CD4-positive, alpha-beta memory T cell (primary cell): ENCODE measurements around the gene GFOD1. TPM values are rescaled to one million over a fixed set of nuclear protein-coding genes. Genes with fewer than 3 reads are reported as not detected.
"Not testable (repeated sequence)": the region's sequence is repeated elsewhere in the genome, so short reads cannot be mapped to it uniquely, and the experiment has no call there.

Experiments
- CTCF ChIA-PET: fragments of 350-600 bp; sonication (Branson Sonifier 250); formaldehyde crosslinking; loops from one replicate; lab custom pipeline; 2021; ENCODE audit warnings: inconsistent platforms; ENCODE audit not compliant: partially characterized antibody; lab: Charles Lee
- POLR2A ChIA-PET: fragments of 350-600 bp; sonication (Branson Sonifier 250); formaldehyde crosslinking; loops from one replicate; lab custom pipeline; 2021; ENCODE audit not compliant: partially characterized antibody; lab: Charles Lee
- DNase-seq, 5 donors: peaks; one replicate each; pipeline versions ENCODE4 v3.0.0 to v3.0.0-alpha.2; 2020 to 2022; ENCODE audit warnings: mixed read lengths in 1 of 5
- H3K27ac ChIP-seq: one replicate; pipeline ENCODE4 v1.7.0; 2013; ENCODE audit warnings: low read depth, low read length
- H3K27me3 ChIP-seq: 2 replicates; pipeline ENCODE4 v1.7.0; 2013; ENCODE audit warnings: mild to moderate bottlenecking, low read length, moderate library complexity; ENCODE audit not compliant: insufficient read depth
- H3K36me3 ChIP-seq: 2 replicates; pipeline ENCODE4 v1.7.0; 2013; ENCODE audit warnings: mild to moderate bottlenecking, low read length, moderate library complexity; ENCODE audit not compliant: insufficient read depth
- H3K4me1 ChIP-seq: 2 replicates; pipeline ENCODE4 v1.7.0; 2013; ENCODE audit warnings: mild to moderate bottlenecking, low read length, moderate library complexity; ENCODE audit not compliant: insufficient read depth
- H3K4me3 ChIP-seq, 2 donors: one replicate each; pipeline ENCODE4 v1.7.0; 2013; ENCODE audit warnings: low read length in 2 of 2, mild to moderate bottlenecking in 1 of 2
- H3K9me3 ChIP-seq, 2 donors: one replicate each; pipeline ENCODE4 v1.7.0; 2013; ENCODE audit warnings: low read length in 2 of 2, control low read depth in 1 of 2; ENCODE audit not compliant: control insufficient read depth in 1 of 2
- H3K27ac Mint-ChIP-seq, 7 donors: one replicate each; pipeline ENCODE4 v1.8.0; 2020 to 2021; ENCODE audit warnings: mixed read lengths in 7 of 7, mild to moderate bottlenecking in 6 of 7, inconsistent platforms in 3 of 7, moderate library complexity in 3 of 7
- H3K27me3 Mint-ChIP-seq, 2 donors: one replicate each; pipeline ENCODE4 v1.8.0; 2020 to 2021; ENCODE audit warnings: mixed read lengths in 2 of 2
- H3K36me3 Mint-ChIP-seq, 2 donors: one replicate each; pipeline ENCODE4 v1.8.0; 2020 to 2021; ENCODE audit warnings: mixed read lengths in 2 of 2, inconsistent platforms in 1 of 2, mild to moderate bottlenecking in 1 of 2
- H3K4me1 Mint-ChIP-seq, 4 donors: one replicate each; pipeline ENCODE4 v1.8.0; 2020 to 2021; ENCODE audit warnings: mixed read lengths in 4 of 4, mild to moderate bottlenecking in 1 of 4
- H3K4me3 Mint-ChIP-seq, 8 donors: one replicate each; pipeline ENCODE4 v1.8.0; 2020 to 2021; ENCODE audit warnings: mixed read lengths in 8 of 8, mild to moderate bottlenecking in 7 of 8, moderate library complexity in 6 of 8, inconsistent platforms in 3 of 8
- H3K9me3 Mint-ChIP-seq, 8 donors: one replicate each; pipeline ENCODE4 v1.8.0; 2020 to 2021; ENCODE audit warnings: mixed read lengths in 8 of 8, mild to moderate bottlenecking in 5 of 8, inconsistent platforms in 3 of 8, moderate library complexity in 1 of 8
- intact Hi-C: fragments of 100-400 bp; cut with micrococcal nuclease; formaldehyde crosslinking; loops from one replicate; pipeline ENCODE4 v1.15.1; 2023
- polyA plus RNA-seq, 2 donors: library from polyadenylated mRNA; unstranded; fragments of 300-500 nt; fragmentation: Illumina TruSeq; gene quantifications; one replicate each; pipeline ENCODE4 v1.2.3, GENCODE V29; 2021
- total RNA-seq, 2 experiments: library from RNA; stranded (reverse); gene quantifications; one replicate each; pipeline ENCODE4 v1.2.3, GENCODE V29; 2021

The GFOD1 gene
- total and polyA plus RNA-seq, 4 experiments from 2014 or later: 0.95 to 1.1 (median 0.97) TPM; not detected in 1

- Mint-ChIP-seq H3K4me3 (no peak overlapping the region), H3K27me3 (no peaks in the 10 kb centered on the region), H3K27ac (peak overlapping the region in 5 of 7 donors; percentile 10 to 76 (median 53)), H3K4me1 (peaks cover 26 to 54% (median 33%) of the 10 kb centered on the region in 4 donors), H3K36me3 (no peaks in the 10 kb centered on the region), H3K9me3 (no peaks in the 10 kb centered on the region)
- intact Hi-C loops: no loop called here
- ChIA-PET POLR2A (interaction anchor here (1.5 kb wide), 1 partner anchor 140 kb away, joined by 4 read pairs; the partner anchor contains the start of gene SIRT5), CTCF (interaction anchor here (1.4 kb wide), 1 partner anchor 19 kb away, joined by 5 read pairs; no protein-coding TSS in a partner anchor)
- Histone ChIP-seq H3K9me3 (no peaks in the 10 kb centered on the region), H3K4me1 (peaks cover 36% of the 10 kb centered on the region), H3K36me3 (no peaks in the 10 kb centered on the region), H3K27me3 (no peaks in the 10 kb centered on the region), H3K27ac (no peak overlapping the region), H3K4me3 (no peak overlapping the region)
- no peak for DNase-seq
These were observed 52.6 kb downstream of the GFOD1 start for GRCh38 chr6:13434777-13435176.

DNA sequence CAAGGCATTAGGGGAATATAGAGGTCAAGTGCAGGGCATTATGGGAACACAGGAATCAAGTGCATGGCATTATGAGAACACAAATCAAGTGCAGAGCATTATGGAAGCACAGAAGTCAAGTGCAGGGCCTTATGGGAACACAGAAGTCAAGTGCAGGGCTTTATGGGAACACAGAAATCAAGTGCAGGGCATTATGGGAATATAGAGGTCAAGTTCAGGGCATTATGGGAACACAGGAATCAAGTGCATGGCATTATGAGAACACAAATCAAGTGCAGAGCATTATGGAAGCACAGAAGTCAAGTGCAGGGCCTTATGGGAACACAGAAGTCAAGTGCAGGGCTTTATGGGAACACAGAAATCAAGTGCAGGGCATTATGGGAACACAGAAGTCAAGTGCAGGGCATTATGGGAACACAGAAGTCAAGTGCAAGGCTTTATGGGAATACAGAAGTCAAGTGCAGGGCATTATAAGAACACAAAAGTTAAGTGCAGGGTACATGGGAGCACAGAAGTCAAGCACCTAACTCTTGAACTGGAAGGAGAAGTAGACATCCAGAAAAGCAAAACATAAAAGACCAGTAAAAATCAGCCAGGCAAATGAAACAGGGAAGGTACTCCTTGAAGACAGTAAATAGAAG lies 53.1 kb downstream of the GFOD1 start:
- H3K36me3 Mint-ChIP-seq, H3K9me3 Mint-ChIP-seq, CTCF ChIA-PET, H3K27ac ChIP-seq, H3K36me3 ChIP-seq, H3K4me3 ChIP-seq, H3K27me3 Mint-ChIP-seq, H3K4me3 Mint-ChIP-seq, intact Hi-C loops, DNase-seq, H3K9me3 ChIP-seq, H3K27me3 ChIP-seq: not testable (repeated sequence)
- H3K27ac Mint-ChIP-seq: peak overlapping the region in 4 of 7 donors; percentile 20 to 64 (median 57)
- H3K4me1 ChIP-seq: peaks cover 39% of the 10 kb centered on the region
- H3K4me1 Mint-ChIP-seq: peaks cover 28 to 59% (median 35%) of the 10 kb centered on the region in 4 donors
- POLR2A ChIA-PET: interaction anchor here (1.5 kb wide), 1 partner anchor 140 kb away, joined by 4 read pairs; the partner anchor contains the start of gene SIRT5

- intact Hi-C loops: no loop called here
- Mint-ChIP-seq H3K36me3 (no peaks in the 10 kb centered on the region), H3K4me1 (peaks cover 31 to 65% (median 41%) of the 10 kb centered on the region in 4 donors), H3K27me3 (no peaks in the 10 kb centered on the region), H3K4me3 (peak overlapping the region in 1 of 8 donors; percentile 39), H3K27ac (peak overlapping the region in 4 of 7 donors; percentile 20 to 64 (median 58)), H3K9me3 (no peaks in the 10 kb centered on the region)
- Histone ChIP-seq H3K4me1 (peaks cover 44% of the 10 kb centered on the region), H3K27ac (no peak overlapping the region), H3K9me3 (no peaks in the 10 kb centered on the region), H3K27me3 (no peaks in the 10 kb centered on the region), H3K36me3 (no peaks in the 10 kb centered on the region), H3K4me3 (no peak overlapping the region)
- ChIA-PET POLR2A (no interaction called here), CTCF (interaction anchor here (0.7 to 1.6 kb wide), 3 partner anchors 9 to 181 kb away, joined by 3 to 5 read pairs (median 3); partner anchors contain the start of gene NOL7)
- no peak for DNase-seq
These were observed 53.7 kb downstream of the GFOD1 start for GRCh38 chr6:13433709-13434121.

- no peak overlapping the region for H3K27ac ChIP-seq
These were observed 54.7 kb downstream of the GFOD1 start for GRCh38 chr6:13432526-13433184.

DNA sequence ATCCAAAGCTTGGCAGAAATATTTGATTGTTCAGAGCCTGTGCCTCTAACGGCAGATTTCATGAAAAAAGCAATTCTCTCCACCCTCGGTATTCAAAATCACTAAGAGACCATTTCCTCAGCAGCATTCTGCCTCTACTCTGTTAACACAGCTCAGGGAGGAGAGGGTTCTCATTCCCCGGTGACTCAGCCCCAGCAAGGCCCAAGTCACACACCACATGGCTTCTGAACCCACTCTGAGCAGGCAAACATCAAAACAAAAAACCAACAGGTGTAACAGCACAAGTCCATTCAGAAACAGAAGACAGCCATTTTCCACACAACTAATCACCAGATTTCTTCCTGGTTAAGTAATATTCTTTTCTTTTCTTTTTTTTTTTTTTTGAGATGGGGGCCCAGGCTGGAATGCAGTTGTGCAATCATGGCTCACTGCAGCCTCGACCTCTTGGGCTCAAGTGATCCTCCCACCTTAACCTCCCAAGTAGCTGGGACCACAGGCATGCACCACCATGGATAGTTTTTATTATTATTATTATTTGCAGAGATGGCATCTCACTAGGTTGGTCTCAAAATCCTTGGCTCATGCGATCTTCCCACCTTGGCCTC lies 55.4 kb downstream of the GFOD1 start:
- no peaks in the 10 kb centered on the region for H3K27me3 ChIP-seq
- peak overlapping the region in 7 of 8 donors; percentile 22 to 75 (median 66) for H3K4me3 Mint-ChIP-seq
- H3K36me3 Mint-ChIP-seq: no peaks in the 10 kb centered on the region
- no peak for DNase-seq
- no peaks in the 10 kb centered on the region for H3K9me3 ChIP-seq
- H3K9me3 Mint-ChIP-seq: no peaks in the 10 kb centered on the region
- no peak overlapping the region for H3K4me3 ChIP-seq
- CTCF ChIA-PET: interaction anchor here (1.1 to 1.6 kb wide), 4 partner anchors 11 to 100 kb away, joined by 3 read pairs; no protein-coding TSS in a partner anchor
- intact Hi-C loops: no loop called here
- peaks cover 40 to 82% (median 54%) of the 10 kb centered on the region in 4 donors for H3K4me1 Mint-ChIP-seq
- H3K36me3 ChIP-seq: no peaks in the 10 kb centered on the region
- POLR2A ChIA-PET: interaction anchor here (1.1 kb wide), 2 partner anchors 103 to 183 kb away, joined by 3 to 5 read pairs; partner anchors contain the start of genes NOL7 and TBC1D7
- H3K27ac Mint-ChIP-seq: peak overlapping the region; percentile 5 to 87 (median 76)
- no peaks in the 10 kb centered on the region for H3K27me3 Mint-ChIP-seq
- H3K27ac ChIP-seq: no peak overlapping the region
- H3K4me1 ChIP-seq: peaks cover 59% of the 10 kb centered on the region

More at GRCh38 chr6:13432526-13433184, 54.7 kb downstream of the GFOD1 start:
- H3K27me3 Mint-ChIP-seq: no peaks in the 10 kb centered on the region
- no peak overlapping the region for H3K4me3 ChIP-seq
- peaks cover 41 to 75% (median 51%) of the 10 kb centered on the region in 4 donors for H3K4me1 Mint-ChIP-seq
- no peaks in the 10 kb centered on the region for H3K36me3 ChIP-seq
- ChIA-PET POLR2A (interaction anchor here (1.1 kb wide), 1 partner anchor 104 kb away, joined by 5 read pairs; the partner anchor contains the start of gene TBC1D7), CTCF (interaction anchor here (0.7 to 1.6 kb wide), 4 partner anchors 10 to 182 kb away, joined by 3 to 5 read pairs (median 3); partner anchors contain the start of gene NOL7)
- H3K4me3 Mint-ChIP-seq: peak overlapping the region; percentile 5 to 66 (median 36)
- intact Hi-C loops: no loop called here
- H3K36me3 Mint-ChIP-seq: no peaks in the 10 kb centered on the region
- no peaks in the 10 kb centered on the region for H3K9me3 ChIP-seq
- peak overlapping the region in 6 of 7 donors; percentile 3 to 38 (median 21) for H3K27ac Mint-ChIP-seq
- DNase-seq: no peak
- peaks cover 55% of the 10 kb centered on the region for H3K4me1 ChIP-seq
- no peaks in the 10 kb centered on the region for H3K9me3 Mint-ChIP-seq
- H3K27me3 ChIP-seq: no peaks in the 10 kb centered on the region

DNA sequence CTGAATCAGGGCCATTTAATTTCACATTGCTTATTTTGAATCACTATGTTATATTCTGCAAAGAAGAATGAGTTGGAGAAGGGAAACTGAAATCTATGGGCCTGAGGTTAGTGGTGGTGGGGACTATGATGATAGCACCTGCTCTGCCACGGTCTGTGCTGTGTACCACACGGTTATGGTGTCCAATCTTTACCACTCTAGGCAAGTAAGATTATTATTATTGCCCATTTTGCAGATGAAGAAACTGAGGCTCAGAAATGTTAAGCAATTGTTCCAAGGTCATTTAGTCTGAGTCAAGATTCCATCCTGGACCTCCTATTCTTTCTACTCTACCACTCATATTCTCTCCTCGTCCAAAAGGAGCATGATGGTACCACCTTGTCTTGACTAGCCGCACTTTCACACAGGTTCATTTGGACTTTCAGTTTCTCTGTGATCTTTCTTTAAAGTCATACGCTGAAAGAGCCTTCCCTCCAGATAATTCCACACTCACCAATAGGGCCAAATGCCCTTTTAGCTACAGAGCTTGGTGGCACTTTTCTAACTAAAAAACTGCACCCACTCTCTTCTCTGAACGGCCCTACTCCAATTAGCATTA lies 56.2 kb downstream of the GFOD1 start:
- H3K4me1 Mint-ChIP-seq: peaks cover 40 to 87% (median 54%) of the 10 kb centered on the region in 4 donors
- H3K27ac ChIP-seq: no peak overlapping the region

More for the DNA sequence above, 56.2 kb downstream of the GFOD1 start:
- DNase-seq: no peak
- Histone ChIP-seq H3K9me3 (no peaks in the 10 kb centered on the region), H3K27me3 (no peaks in the 10 kb centered on the region), H3K4me3 (no peak overlapping the region), H3K36me3 (no peaks in the 10 kb centered on the region), H3K4me1 (peaks cover 59% of the 10 kb centered on the region)
- intact Hi-C loops: no loop called here
- H3K36me3 Mint-ChIP-seq: no peaks in the 10 kb centered on the region
- H3K27ac Mint-ChIP-seq: no peak overlapping the region
- H3K4me3 Mint-ChIP-seq: peak overlapping the region in 3 of 8 donors; percentile 66 to 75 (median 72)
- H3K27me3 Mint-ChIP-seq: no peaks in the 10 kb centered on the region
- POLR2A ChIA-PET: interaction anchor here (1.1 kb wide), 2 partner anchors 102 to 184 kb away, joined by 3 to 5 read pairs; partner anchors contain the start of genes NOL7 and TBC1D7
- CTCF ChIA-PET: interaction anchor here (0.6 to 1.3 kb wide), 4 partner anchors 9 to 100 kb away, joined by 3 read pairs; no protein-coding TSS in a partner anchor
- no peaks in the 10 kb centered on the region for H3K9me3 Mint-ChIP-seq
